Suprapubic skin (tissue), 3 donors: ENCODE data around the gene KIRREL3.

Experiments used
- CTCF ChIP-seq, 2 donors: fragments of 200-600 bp in 1 of 2; fragments of 450-650 bp in 1 of 2; sonication (generic) in 1 of 2; IDR thresholded peaks; one replicate each; pipeline ENCODE4 v1.5.1; 2016 to 2019; ENCODE audit warnings: antibody characterized with exemption in 2 of 2, mild to moderate bottlenecking in 1 of 2, moderate library complexity in 1 of 2
- POLR2A ChIP-seq, 2 donors: fragments of 450-650 bp; IDR thresholded peaks; one replicate each; pipeline ENCODE4 v1.6.1; 2017; ENCODE audit warnings: antibody characterized with exemption in 2 of 2, mild to moderate bottlenecking in 2 of 2, moderate library complexity in 2 of 2

GRCh38 chr11:126753990-126754389, 246.6 kb downstream of the KIRREL3 start:
- TF ChIP-seq CTCF (IDR thresholded peaks at IDR 0.05) (no peak), POLR2A (IDR thresholded peaks at IDR 0.05) (no peak)
